Heart left ventricle (tissue), 16 donors: ENCODE measurements around the gene BICRA. TPM values are rescaled to one million over a fixed set of nuclear protein-coding genes. Genes with fewer than 3 reads are reported as not detected.

ENCODE experiments used
- ATAC-seq, 4 donors: fragments of 200-7000 bp; cut with Tn5 transposase; one replicate each; pipeline ENCODE4 v1.9.1; 2020 to 2022; ENCODE audit warnings: moderate library complexity in 4 of 4, mild to moderate bottlenecking in 3 of 4, moderate number of reproducible peaks in 1 of 4
- DNase-seq, 5 donors: peaks; one replicate each; pipeline ENCODE4 v3.0.0-alpha.2; 2020
- H3K27ac ChIP-seq, 12 donors: fragments of 200-600 bp; sonication (generic) in 4 of 12; one replicate each; pipeline versions ENCODE4 v1.5.0 to v1.8.0; 2016 to 2022; ENCODE audit warnings: mild to moderate bottlenecking in 2 of 12
- H3K27me3 ChIP-seq, 9 donors: fragments of 200-600 bp; sonication (generic) in 2 of 9; one replicate each; pipeline versions ENCODE4 v1.5.1 to v1.8.0; 2016 to 2022; ENCODE audit warnings: mild to moderate bottlenecking in 3 of 9
- H3K36me3 ChIP-seq, 9 donors: fragments of 200-600 bp; sonication (generic) in 2 of 9; one replicate each; pipeline versions ENCODE4 v1.5.0 to v1.8.0; 2018 to 2022; ENCODE audit warnings: mild to moderate bottlenecking in 2 of 9
- H3K4me1 ChIP-seq, 12 donors: fragments of 200-600 bp; sonication (generic) in 4 of 12; one replicate each; pipeline versions ENCODE4 v1.5.0 to v1.8.0; 2016 to 2022; ENCODE audit warnings: mild to moderate bottlenecking in 3 of 12
- H3K4me3 ChIP-seq, 12 donors: fragments of 200-600 bp; sonication (generic) in 4 of 12; one replicate each; pipeline versions ENCODE4 v1.5.0 to v1.8.0; 2017 to 2022; ENCODE audit warnings: mild to moderate bottlenecking in 9 of 12, moderate library complexity in 4 of 12
- H3K9me3 ChIP-seq, 12 donors: fragments of 200-600 bp; sonication (generic) in 4 of 12; one replicate each; pipeline versions ENCODE4 v1.5.0 to v1.8.0; 2016 to 2022; ENCODE audit warnings: mild to moderate bottlenecking in 1 of 12
- CTCF ChIP-seq, 12 donors: fragments of 200-600 bp; sonication (generic) in 4 of 12; IDR thresholded peaks; one replicate each; pipeline versions ENCODE4 v1.5.0 to v1.8.0; 2018 to 2022; ENCODE audit warnings: antibody characterized with exemption in 12 of 12, mild to moderate bottlenecking in 5 of 12
- POLR2A ChIP-seq, 2 donors: fragments of 450-650 bp; IDR thresholded peaks; one replicate each; pipeline ENCODE4 v1.6.1; 2017; ENCODE audit warnings: antibody characterized with exemption in 2 of 2, mild to moderate bottlenecking in 2 of 2, moderate library complexity in 2 of 2
- WGBS, 4 donors: extraction: QIAGEN DNeasy Blood & Tissue Kit in 2 of 4; methylation state at CpG; one replicate each; pipeline versions ENCODE4 v1.1.5 to v1.1.7; 2013 to 2018; 5-methylcytosine and 5-hydroxymethylcytosine counted together
- intact Hi-C, 10 donors: fragments of 100-400 bp; cut with DNase I; formaldehyde crosslinking; loops; one replicate each; pipeline versions ENCODE4 v1.11.1 to v1.14.2; 2022
- polyA plus RNA-seq, 2 donors: library from polyadenylated mRNA; stranded (reverse); fragments of 200-250 nt; gene quantifications; one replicate each; pipeline ENCODE4 v1.2.3, GENCODE V29; 2013
- total RNA-seq, 9 donors: library from RNA; depleted of rRNA in 2 of 9; stranded (reverse); fragments of >200 nt in 2 of 9; fragmentation: NEBNext Ultra II Directional in 3 of 9; extraction: Animal tissue kit (Norgen Biotek cat#: 25700) in 3 of 9; gene quantifications; one replicate each; pipeline versions ENCODE4 v1.1.0 to v1.2.4, GENCODE V29; 2016 to 2023
- donor health status: ischemic (EF 13 %, LVEDD 7.1; RV severe dilation, severe dysfunction).
- donor health status: healthy with polysubstance abuse.
- donor health status: DM: no; HTN: yes; CAD: no.
- donor health status: DM: no; HTN: no; CAD: no.
- donor health status: ischemic (EF 25% LVEDD 6.9; RV normal size, moderate dysfunction).
- donor health status: ischemic (EF 25% LVEDD 5.7; RV mildly dilated, moderate dysfunction).
- donor health status: healthy.
- donor health status: DM: yes; HTN: yes; CAD: no.
- donor health status: ischemic (EF 35%, LVEDD 5.7; RV mildly dilated, moderate dysfunction).
- donor health status: nonischemic (EF 11% LVEDD 7.7; RV severe dilation, severe dysfunction).
- donor health status: DM: yes; HTN: yes; CAD: no.
- donor health status: PGD.
- donor health status: ischemic (EF 29% LVEDD 5.4; RV normal size, mild dysfunction).
- donor health status: nonischemic (EF 23%, LVEDD 6.1; RV moderate dilation, normal function).

The BICRA gene
- total and polyA plus RNA-seq, 11 donors, result 5.3 to 14.5 (median 8.5) TPM

- TF ChIP-seq POLR2A (IDR thresholded peaks at IDR 0.05) (no peak), CTCF (IDR thresholded peaks at IDR 0.05) (no peak)
- Histone ChIP-seq H3K27ac (peak overlapping the region in 11 of 12 donors; percentile 75 to 95 (median 86)), H3K4me1 (peaks cover 0 to 28% (median 18%) of the 10 kb centered on the region in 12 donors), H3K27me3 (no peaks in the 10 kb centered on the region), H3K36me3 (no peaks in the 10 kb centered on the region), H3K4me3 (peak overlapping the region in 11 of 12 donors; percentile 39 to 76 (median 67)), H3K9me3 (no peaks in the 10 kb centered on the region)
- WGBS, 4 donors, result 71 to 84% (median 74%) methylated on average over 17 of the region's 17 CpGs
- ATAC-seq (no peak), DNase-seq (no peak)
- intact Hi-C loops, result loop anchor here in 7 of 10 donors (2.0 to 10.0 kb wide), 6 partner anchors 84 to 327 kb away; partner anchors contain the start of genes NAPA (in 2 of the 7) and INAFM1 (in 1 of the 7)
Measured at GRCh38 chr19:47601180-47601904, 7.6 kb upstream of the BICRA start.

GRCh38 chr19:47603706-47604565, 5.0 kb upstream of the BICRA start:
- no peak for ATAC-seq
- intact Hi-C loops, result loop anchor here in 6 of 10 donors (5.0 to 10.0 kb wide), 5 partner anchors 87 to 329 kb away; partner anchors contain the start of genes INAFM1 (in 1 of the 6) and NAPA (in 1 of the 6)
- 57 to 69% (median 61%) methylated on average over 12 to 13 of the region's 13 CpGs for WGBS, 4 donors

GRCh38 chr19:47607564-47608073, 1.3 kb upstream of the BICRA start:
- no peak for ATAC-seq
- DNase-seq, result no peak
- Histone ChIP-seq H3K9me3 (no peaks in the 10 kb centered on the region), H3K27ac (peak overlapping the region; percentile 96 to 100 (median 99)), H3K4me1 (peaks cover 2 to 41% (median 24%) of the 10 kb centered on the region in 12 donors), H3K27me3 (no peaks in the 10 kb centered on the region), H3K36me3 (peaks cover 0 to 4% (median 0%) of the 10 kb centered on the region in 9 donors), H3K4me3 (peak overlapping the region; percentile 86 to 100 (median 98))
- WGBS, 4 donors, result 38 to 45% (median 40%) methylated on average over 19 to 21 of the region's 21 CpGs
- intact Hi-C loops, result loop anchor here in 8 of 10 donors (1.0 to 10.0 kb wide), 9 partner anchors 7 to 333 kb away; partner anchors contain the start of genes NAPA (in 4 of the 8) and INAFM1 (in 1 of the 8)
- TF ChIP-seq CTCF (IDR thresholded peaks at IDR 0.05) (peak in 2 of 12 donors; percentile 9 to 19), POLR2A (IDR thresholded peaks at IDR 0.05) (no peak)

More at GRCh38 chr19:47603706-47604565, 5.0 kb upstream of the BICRA start:
- no peaks in the 10 kb centered on the region for H3K36me3 ChIP-seq
- peak in 1 of 5 donors; percentile 19 for DNase-seq
- peaks cover 0 to 32% (median 19%) of the 10 kb centered on the region in 12 donors for H3K4me1 ChIP-seq
- no peak for TF ChIP-seq CTCF (IDR thresholded peaks at IDR 0.05)
- TF ChIP-seq POLR2A (IDR thresholded peaks at IDR 0.05), result no peak
- no peaks in the 10 kb centered on the region for H3K27me3 ChIP-seq
- no peaks in the 10 kb centered on the region for H3K9me3 ChIP-seq
- no peak overlapping the region for H3K4me3 ChIP-seq
- no peak overlapping the region for H3K27ac ChIP-seq
